ENCODE results near the gene WNT9B.

WNT9B gene

DNA sequence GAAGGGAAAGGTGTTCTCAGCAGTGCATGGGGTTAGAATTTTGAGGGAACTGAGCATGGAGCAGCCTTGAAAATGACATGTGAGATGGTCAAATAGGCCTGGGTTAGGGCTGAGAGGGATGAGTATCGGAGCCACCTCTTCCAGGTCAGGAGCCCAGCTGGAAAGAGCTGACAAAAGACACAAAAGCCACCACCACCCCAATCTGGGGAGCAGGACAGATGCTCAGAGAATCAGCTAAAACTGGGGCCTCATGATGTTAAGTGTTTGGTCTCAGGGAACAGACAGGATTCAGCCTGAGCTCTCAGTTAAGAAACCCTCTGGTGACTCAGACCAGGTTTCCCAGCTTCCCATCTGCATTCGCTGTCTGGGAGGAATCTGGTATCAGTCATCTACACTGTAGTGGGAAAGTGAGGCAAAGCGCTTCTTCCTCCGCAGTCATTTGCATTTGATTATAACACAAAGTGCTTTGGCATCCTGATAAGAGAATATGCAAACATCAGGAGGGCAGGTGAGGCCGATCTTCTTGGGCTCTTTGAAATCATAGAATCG lies 2.6 kb downstream of the WNT9B start:
- FAIRE-seq (no peak), DNase-seq (ENCODE audit: low spot score) (no peak)

DNA sequence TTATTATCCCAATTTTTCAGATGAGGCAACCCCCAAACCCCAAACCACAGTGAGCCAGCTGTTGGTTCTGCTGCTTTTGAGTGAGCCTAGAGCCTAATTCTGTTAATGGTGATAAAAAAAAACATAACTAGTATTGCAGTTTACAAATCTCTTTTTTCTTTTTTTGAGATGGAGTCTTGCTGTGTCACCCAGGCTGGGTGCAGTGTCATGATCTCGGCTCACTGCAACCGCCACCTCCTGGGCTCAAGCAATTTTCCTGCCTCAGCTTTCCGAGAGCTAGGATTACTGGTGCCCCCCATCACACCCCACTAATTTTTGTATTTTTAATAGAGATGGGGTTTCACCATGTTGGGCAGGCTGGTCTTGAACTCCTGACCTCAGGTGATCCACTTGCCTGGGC lies 3.1 kb downstream of the WNT9B start:
- FAIRE-seq (no peak), DNase-seq (ENCODE audit: low spot score) (no peak)

DNA sequence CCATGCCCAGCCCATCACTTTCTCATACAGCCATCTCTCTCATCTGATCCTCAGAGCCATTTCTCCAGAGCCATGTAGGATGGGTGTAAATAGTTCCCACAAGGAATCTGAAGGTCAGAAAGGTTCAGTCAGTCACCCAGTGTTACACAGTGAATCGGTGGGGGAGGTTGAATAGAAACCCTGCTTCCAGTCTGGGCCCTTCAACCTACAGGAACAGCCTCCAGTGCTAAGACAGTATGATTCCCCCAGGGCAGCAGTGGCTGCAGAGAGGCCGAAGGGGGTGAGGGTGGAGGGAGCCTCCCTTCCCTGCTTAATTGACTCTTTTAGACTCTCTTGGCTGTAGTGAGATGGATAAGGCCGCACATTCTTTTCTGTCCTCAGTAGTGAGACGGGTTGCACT lies 3.6 kb downstream of the WNT9B start:
- DNase-seq (ENCODE audit: low spot score) (no peak), FAIRE-seq (no peak)

- no peak for FAIRE-seq
Observed at GRCh38 chr17:46857600-46857999, 6.2 kb downstream of the WNT9B start.

GRCh38 chr17:46859996-46860395 lies 8.6 kb downstream of the WNT9B start:
- FAIRE-seq, result no peak
- DNase-seq (ENCODE audit: low spot score), result no peak

More at GRCh38 chr17:46857600-46857999, 6.2 kb downstream of the WNT9B start:
- no peak for DNase-seq (ENCODE audit: low spot score)

GRCh38 chr17:46862949-46863348 lies 11.6 kb downstream of the WNT9B start:
- DNase-seq (ENCODE audit: low spot score) (no peak), FAIRE-seq (no peak)

- FAIRE-seq, result no peak
- no peak for DNase-seq (ENCODE audit: low spot score)
Observed at GRCh38 chr17:46863383-46864121, 12.2 kb downstream of the WNT9B start.

DNA sequence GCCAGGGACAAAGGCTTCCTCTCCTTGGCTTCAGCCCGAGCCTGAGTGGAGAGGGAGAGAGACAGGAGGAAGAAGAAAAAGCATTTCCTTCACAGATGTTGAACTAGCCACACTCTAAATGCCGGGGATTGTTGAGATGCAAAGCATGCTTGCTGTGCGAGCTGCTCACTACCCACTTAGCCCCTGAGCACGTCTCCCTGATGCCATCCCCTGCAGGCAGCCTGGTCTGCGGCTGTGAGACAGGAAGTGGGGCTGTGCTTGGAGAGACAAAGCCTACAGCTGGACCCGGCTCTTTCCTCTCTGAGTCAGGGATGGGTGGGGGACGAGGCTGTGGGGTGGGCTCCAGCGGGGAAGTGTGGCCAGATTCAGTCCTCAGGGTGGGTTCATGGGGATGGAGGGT lies 13.7 kb downstream of the WNT9B start:
- FAIRE-seq (peak; percentile 30), DNase-seq (ENCODE audit: low spot score) (no peak)

GRCh38 chr17:46866325-46866724 lies 14.9 kb downstream of the WNT9B start:
- DNase-seq (ENCODE audit: low spot score) (no peak), FAIRE-seq (peak; percentile 91)

DNA sequence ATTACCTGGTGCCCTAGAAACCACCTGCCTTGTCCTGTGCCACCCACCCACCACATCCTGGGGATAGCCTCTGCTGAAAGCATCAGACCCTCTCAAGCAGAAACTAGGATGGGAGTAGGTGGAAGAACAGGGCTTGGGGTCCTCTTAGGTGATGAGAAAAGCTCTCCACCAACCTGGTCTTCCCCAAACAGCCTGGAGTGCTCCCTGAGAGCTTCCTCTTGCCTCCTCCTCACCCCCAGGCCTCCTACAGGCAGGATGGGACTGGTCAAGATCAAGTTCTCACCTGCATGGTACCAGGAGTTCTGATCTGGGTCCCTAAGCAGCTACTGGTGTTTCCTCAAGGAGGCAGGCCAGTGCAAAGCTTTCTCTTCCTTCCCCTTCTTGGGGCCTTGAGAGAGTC lies 15.4 kb downstream of the WNT9B start:
- FAIRE-seq (no peak), DNase-seq (ENCODE audit: low spot score) (no peak)

DNA sequence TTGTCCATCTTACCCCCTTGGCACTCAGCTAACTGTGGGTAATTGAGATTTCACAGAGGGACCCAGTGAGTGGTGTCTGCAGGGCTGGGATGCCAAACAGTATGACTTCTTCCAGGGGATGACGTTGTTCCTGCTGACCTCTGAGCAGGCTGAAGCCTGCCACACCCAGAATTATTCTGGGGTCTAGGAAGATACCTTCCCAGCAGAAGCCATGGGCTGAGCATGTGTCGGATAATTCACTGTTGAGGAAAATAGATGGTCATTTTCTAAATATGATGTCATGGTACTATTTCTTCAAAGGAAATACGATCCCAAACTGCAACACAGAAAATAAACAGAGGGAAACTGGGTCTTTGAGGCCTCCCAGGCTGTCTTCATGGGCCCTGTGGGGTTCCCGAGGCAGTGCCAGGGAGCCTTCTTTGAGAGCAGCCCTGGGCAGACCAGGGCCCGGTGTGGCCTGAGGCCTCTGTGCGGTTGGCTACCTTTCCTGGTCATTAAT lies 17.4 kb downstream of the WNT9B start:
- no peak for DNase-seq (ENCODE audit: low spot score)
- no peak for FAIRE-seq

- FAIRE-seq (no peak), DNase-seq (ENCODE audit: low spot score) (no peak)
Observed at GRCh38 chr17:46869296-46869695, 17.9 kb downstream of the WNT9B start.

GRCh38 chr17:46869975-46870803 lies 18.8 kb downstream of the WNT9B start:
- peak; percentile 32 for FAIRE-seq

GRCh38 chr17:46872421-46872820 lies 21.0 kb downstream of the WNT9B start:
- no peak for DNase-seq (ENCODE audit: low spot score)
- FAIRE-seq, result no peak

More at GRCh38 chr17:46869975-46870803, 18.8 kb downstream of the WNT9B start:
- DNase-seq (ENCODE audit: low spot score), result no peak

- no peak for FAIRE-seq
Observed at GRCh38 chr17:46873941-46874645, 22.7 kb downstream of the WNT9B start.

GRCh38 chr17:46874906-46875305 lies 23.5 kb downstream of the WNT9B start:
- FAIRE-seq, result no peak

More at GRCh38 chr17:46873941-46874645, 22.7 kb downstream of the WNT9B start:
- no peak for DNase-seq (ENCODE audit: low spot score)

DNA sequence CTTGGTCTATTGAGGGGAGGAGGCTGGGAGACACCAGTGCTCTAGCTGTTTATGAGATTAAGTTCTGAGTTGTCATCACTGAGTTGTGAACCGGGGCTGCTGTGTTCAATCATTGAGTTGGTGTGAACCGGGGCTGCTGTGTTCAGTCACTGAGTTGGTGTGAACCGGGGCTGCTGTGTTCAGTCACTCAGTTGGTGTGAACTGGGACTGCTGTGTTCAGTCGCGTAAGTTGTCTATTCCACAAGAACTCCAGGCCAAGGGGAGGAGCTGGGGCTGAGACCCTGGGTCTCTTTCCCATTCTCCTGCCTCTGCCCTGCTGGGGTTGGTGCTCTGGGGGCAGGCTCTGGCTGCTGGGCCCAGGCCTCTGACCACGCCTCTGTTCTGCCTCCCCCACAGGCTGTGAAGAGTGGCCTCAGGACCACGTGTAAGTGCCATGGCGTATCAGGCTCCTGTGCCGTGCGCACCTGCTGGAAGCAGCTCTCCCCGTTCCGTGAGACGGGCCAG lies 24.5 kb downstream of the WNT9B start:
- FAIRE-seq, result peak; percentile 37

More at GRCh38 chr17:46874906-46875305, 23.5 kb downstream of the WNT9B start:
- no peak for DNase-seq (ENCODE audit: low spot score)

DNA sequence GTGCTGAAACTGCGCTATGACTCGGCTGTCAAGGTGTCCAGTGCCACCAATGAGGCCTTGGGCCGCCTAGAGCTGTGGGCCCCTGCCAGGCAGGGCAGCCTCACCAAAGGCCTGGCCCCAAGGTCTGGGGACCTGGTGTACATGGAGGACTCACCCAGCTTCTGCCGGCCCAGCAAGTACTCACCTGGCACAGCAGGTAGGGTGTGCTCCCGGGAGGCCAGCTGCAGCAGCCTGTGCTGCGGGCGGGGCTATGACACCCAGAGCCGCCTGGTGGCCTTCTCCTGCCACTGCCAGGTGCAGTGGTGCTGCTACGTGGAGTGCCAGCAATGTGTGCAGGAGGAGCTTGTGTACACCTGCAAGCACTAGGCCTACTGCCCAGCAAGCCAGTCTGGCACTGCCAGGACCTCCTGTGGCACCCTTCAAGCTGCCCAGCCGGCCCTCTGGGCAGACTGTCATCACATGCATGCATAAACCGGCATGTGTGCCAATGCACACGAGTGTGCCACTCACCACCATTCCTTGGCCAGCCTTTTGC lies 25.0 kb downstream of the WNT9B start:
- DNase-seq (ENCODE audit: low spot score) (peak; percentile 47), FAIRE-seq (peak; percentile 62)

More for the DNA sequence above, 24.5 kb downstream of the WNT9B start:
- no peak for DNase-seq (ENCODE audit: low spot score)

DNA sequence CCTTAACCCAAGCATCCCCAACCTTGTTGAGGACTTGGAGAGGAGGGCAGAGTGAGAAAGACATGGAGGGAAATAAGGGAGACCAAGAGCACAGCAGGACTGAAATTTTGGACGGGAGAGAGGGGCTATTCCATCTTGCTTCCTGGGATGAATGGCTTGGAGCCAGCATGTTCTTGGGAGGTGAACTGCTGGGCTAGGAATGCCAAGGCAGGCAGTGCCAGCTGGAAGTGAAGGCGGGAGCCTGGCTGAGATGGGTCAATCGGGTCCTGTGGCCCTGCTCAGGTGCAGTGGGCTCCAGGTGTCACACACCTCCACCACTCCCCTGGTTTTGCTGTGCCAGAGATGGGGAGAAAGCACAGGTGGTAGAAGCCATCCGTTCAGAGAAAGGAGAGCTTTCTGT lies 25.5 kb downstream of the WNT9B start:
- FAIRE-seq (no peak), DNase-seq (ENCODE audit: low spot score) (no peak)

DNA sequence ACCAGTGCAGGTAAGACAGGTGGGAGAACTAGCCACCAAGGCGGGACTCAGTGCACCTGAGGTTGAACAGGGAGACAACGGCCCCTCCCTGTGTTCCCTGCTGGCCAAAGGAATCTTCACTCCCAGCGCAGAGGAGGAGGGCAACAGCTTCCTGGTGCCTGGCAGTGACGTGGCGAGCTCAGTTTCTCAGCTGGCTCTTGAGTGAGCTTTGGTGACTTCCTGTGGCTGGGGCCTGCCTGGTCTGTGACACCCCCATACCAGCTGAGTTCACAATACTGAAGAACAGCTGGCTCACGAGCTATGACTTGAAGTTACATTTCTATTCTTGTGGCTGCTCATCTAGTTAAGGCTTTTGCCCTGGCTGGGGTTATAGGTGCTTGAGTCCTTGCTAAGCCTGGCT lies 26.1 kb downstream of the WNT9B start:
- no peak for DNase-seq (ENCODE audit: low spot score)
- FAIRE-seq, result no peak

GRCh38 chr17:46878055-46878454 lies 26.7 kb downstream of the WNT9B start:
- no peak for DNase-seq (ENCODE audit: low spot score)
- no peak for FAIRE-seq
